Gastroesophageal sphincter (tissue), 4 donors: Measurements from ENCODE around the gene TREML4. TPM values are rescaled to one million over a fixed set of nuclear protein-coding genes. Genes with fewer than 3 reads are reported as not detected.

Source experiments
- ATAC-seq: fragments of 150-250 bp; one replicate; pipeline ENCODE4 v1.9.1; 2016; ENCODE audit warnings: mild to moderate bottlenecking, moderate library complexity
- H3K27ac ChIP-seq, 4 donors: fragments of 200-600 bp; sonication (generic) in 3 of 4; 1 replicate in 3 of 4; 2 replicates in 1 of 4; pipeline ENCODE4 v1.5.1; 2016 to 2019
- H3K27me3 ChIP-seq: fragments of 200-600 bp; sonication (generic); one replicate; pipeline ENCODE4 v1.5.1; 2019
- H3K36me3 ChIP-seq, 2 donors: fragments of 200-600 bp; sonication (generic); one replicate each; pipeline ENCODE4 v1.5.1; 2019; ENCODE audit warnings: control low read depth in 1 of 2
- H3K4me1 ChIP-seq, 3 donors: fragments of 200-600 bp; sonication (generic); 1 replicate in 2 of 3; 2 replicates in 1 of 3; pipeline ENCODE4 v1.5.1; 2016 to 2019; ENCODE audit warnings: control low read depth in 2 of 3
- H3K4me3 ChIP-seq, 2 donors: fragments of 200-600 bp; sonication (generic); one replicate each; pipeline ENCODE4 v1.5.1; 2019; ENCODE audit warnings: mild to moderate bottlenecking in 1 of 2, moderate library complexity in 1 of 2
- H3K9me3 ChIP-seq, 3 donors: fragments of 200-600 bp; sonication (generic); one replicate each; pipeline ENCODE4 v1.5.1; 2017 to 2019; ENCODE audit warnings: control low read depth in 2 of 3
- CTCF ChIP-seq, 4 experiments: fragments of 200-600 bp in 2 of 4; fragments of 450-650 bp in 2 of 4; sonication (generic) in 1 of 4; IDR thresholded peaks; one replicate each; pipeline ENCODE4 v1.5.1; 2017 to 2019; ENCODE audit warnings: antibody characterized with exemption in 4 of 4, mild to moderate bottlenecking in 2 of 4, moderate library complexity in 2 of 4
- EP300 ChIP-seq: sonication (generic); formaldehyde crosslinking; IDR thresholded peaks from one replicate; pipeline ENCODE4 v1.6.1; 2017; ENCODE audit warnings: antibody characterized with exemption, mild to moderate bottlenecking
- POLR2A ChIP-seq, 2 donors: fragments of 450-650 bp; IDR thresholded peaks; one replicate each; pipeline ENCODE4 v1.6.1; 2017; ENCODE audit warnings: antibody characterized with exemption in 2 of 2, mild to moderate bottlenecking in 2 of 2, moderate library complexity in 1 of 2
- POLR2AphosphoS5 ChIP-seq: sonication (generic); formaldehyde crosslinking; IDR thresholded peaks from one replicate; pipeline ENCODE4 v1.6.1; 2017; ENCODE audit warnings: antibody characterized with exemption
- WGBS, 2 donors: methylation state at CpG; one replicate each; pipeline ENCODE4 v1.1.5; 2018; ENCODE audit warnings: low coverage in 1 of 2; 5-methylcytosine and 5-hydroxymethylcytosine counted together
- small RNA-seq, 4 donors: library from RNA; depleted of rRNA; stranded (forward); fragments of <200 nt; gene quantifications; one replicate each; pipeline ENCODE3, GENCODE V24; 2016
- total RNA-seq, 4 donors: library from RNA; depleted of rRNA; stranded (reverse); fragments of >200 nt; gene quantifications; one replicate each; pipeline ENCODE4 v1.1.0, GENCODE V29; 2016

TREML4 gene
- total RNA-seq, 4 donors from 2014 or later = not detected

- Histone ChIP-seq H3K27me3 (peaks cover 12% of the 10 kb centered on the region), H3K9me3 (no peaks in the 10 kb centered on the region), H3K4me3 (no peak overlapping the region), H3K36me3 (no peaks in the 10 kb centered on the region), H3K4me1 (no peaks in the 10 kb centered on the region), H3K27ac (no peak overlapping the region)
- no peak for ATAC-seq
- TF ChIP-seq CTCF (IDR thresholded peaks at IDR 0.05) (no peak), EP300 (no peak), POLR2AphosphoS5 (no peak), POLR2A (IDR thresholded peaks at IDR 0.05) (no peak)
- WGBS, 2 donors = 43 to 45% methylated on average over 6 of the region's 6 CpGs
Observed at GRCh38 chr6:41288030-41288753, 60.0 kb downstream of the TREML4 start.

Small RNA genes within 50 kb of the gene (small RNA-seq; reads per million reads assigned to genes)
- 0 reads per million in 4 donors for gene AL391903.2
- gene AL391903.3 = 0 reads per million in 4 donors
- 0.81 to 1.5 (median 1.4) reads per million in 4 donors for gene RNA5SP207

Other genes starting within 250 kb of the TREML4 start
- 1 to 10 TPM in 1 of 4 donors, under 1 TPM in 3; 0.07 to 1.2 (median 0.37) TPM for gene UNC5CL, start 189.1 kb upstream of the TREML4 start, total RNA-seq
- not detected for gene TSPO2, start 185.9 kb upstream of the TREML4 start, total RNA-seq
- gene APOBEC2, start 175.1 kb upstream of the TREML4 start, total RNA-seq = 1 to 10 TPM in 1 of 4 donors, under 1 TPM in 3; 0.37 to 1.8 (median 0.72) TPM
- 10 to 100 TPM in 3 of 4 donors, 1 to 10 TPM in 1; 9.2 to 23.8 (median 13.7) TPM for gene OARD1, start 156.0 kb upstream of the TREML4 start, total RNA-seq
- 10 to 100 TPM in 3 of 4 donors, 1 to 10 TPM in 1; 6.6 to 17.7 (median 12.1) TPM for gene NFYA, start 155.4 kb upstream of the TREML4 start, total RNA-seq
- gene TREML1, start 74.0 kb upstream of the TREML4 start, total RNA-seq = not detected
- gene TREM2, start 65.2 kb upstream of the TREML4 start, total RNA-seq = 1 to 10 TPM in 1 of 4 donors, under 1 TPM in 2, not detected in 1; 0.42 to 1.7 (median 0.54) TPM
- under 1 TPM in 1 of 4 donors, not detected in 3; 0.27 TPM for gene TREML2, start 27.2 kb upstream of the TREML4 start, total RNA-seq
- gene TREM1, start 58.3 kb downstream of the TREML4 start, total RNA-seq = 1 to 10 TPM in 1 of 4 donors, under 1 TPM in 1, not detected in 2; 0.25 to 5.5 TPM
- not detected for gene NCR2, start 107.3 kb downstream of the TREML4 start, total RNA-seq